HFF-Myc (cell line): ENCODE measurements around the gene MAGI1.

Experiments used
- DNase-seq: peaks from one replicate; pipeline ENCODE4 v3.0.0-alpha.2; 2011; ENCODE audit warnings: low read depth; ENCODE audit errors: extremely low read depth
- H3K4me3 ChIP-seq: replicated peaks from 2 replicates; pipeline ENCODE4 v1.5.1; 2011; ENCODE audit warnings: low read depth, mild to moderate bottlenecking, control low read depth, low read length
- TF ChIP-seq, protein P1 (sequence below): IDR thresholded peaks from 2 replicates; pipeline ENCODE4 v1.5.1; 2012; ENCODE audit warnings: mild to moderate bottlenecking, low read depth, low read length, control low read depth; ENCODE audit errors: missing control alignments

The MAGI1 gene

DNA sequence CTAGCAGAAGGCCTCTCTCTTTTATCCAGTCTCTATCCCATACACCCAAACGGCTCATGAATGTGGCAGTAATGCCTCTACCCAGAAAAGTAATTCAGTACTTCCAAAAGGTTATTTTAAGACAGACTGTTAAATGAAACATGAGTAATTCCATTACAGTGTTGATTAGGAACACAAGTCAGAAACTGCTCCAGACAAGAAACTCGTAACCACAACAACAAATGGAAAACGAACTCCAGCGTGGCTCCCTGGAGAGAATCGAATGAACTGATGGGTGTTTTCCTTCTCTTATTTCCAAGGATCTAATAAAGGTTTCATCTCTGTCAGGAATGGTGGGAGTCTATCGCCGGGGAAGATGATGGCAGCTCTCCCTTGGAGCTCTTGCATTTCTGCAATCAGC lies 228.4 kb downstream of the MAGI1 start:
- no peak overlapping the region for H3K4me3 ChIP-seq
- DNase-seq, result no peak
- TF ChIP-seq, protein P1, sequence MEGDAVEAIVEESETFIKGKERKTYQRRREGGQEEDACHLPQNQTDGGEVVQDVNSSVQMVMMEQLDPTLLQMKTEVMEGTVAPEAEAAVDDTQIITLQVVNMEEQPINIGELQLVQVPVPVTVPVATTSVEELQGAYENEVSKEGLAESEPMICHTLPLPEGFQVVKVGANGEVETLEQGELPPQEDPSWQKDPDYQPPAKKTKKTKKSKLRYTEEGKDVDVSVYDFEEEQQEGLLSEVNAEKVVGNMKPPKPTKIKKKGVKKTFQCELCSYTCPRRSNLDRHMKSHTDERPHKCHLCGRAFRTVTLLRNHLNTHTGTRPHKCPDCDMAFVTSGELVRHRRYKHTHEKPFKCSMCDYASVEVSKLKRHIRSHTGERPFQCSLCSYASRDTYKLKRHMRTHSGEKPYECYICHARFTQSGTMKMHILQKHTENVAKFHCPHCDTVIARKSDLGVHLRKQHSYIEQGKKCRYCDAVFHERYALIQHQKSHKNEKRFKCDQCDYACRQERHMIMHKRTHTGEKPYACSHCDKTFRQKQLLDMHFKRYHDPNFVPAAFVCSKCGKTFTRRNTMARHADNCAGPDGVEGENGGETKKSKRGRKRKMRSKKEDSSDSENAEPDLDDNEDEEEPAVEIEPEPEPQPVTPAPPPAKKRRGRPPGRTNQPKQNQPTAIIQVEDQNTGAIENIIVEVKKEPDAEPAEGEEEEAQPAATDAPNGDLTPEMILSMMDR, result no peak

DNA sequence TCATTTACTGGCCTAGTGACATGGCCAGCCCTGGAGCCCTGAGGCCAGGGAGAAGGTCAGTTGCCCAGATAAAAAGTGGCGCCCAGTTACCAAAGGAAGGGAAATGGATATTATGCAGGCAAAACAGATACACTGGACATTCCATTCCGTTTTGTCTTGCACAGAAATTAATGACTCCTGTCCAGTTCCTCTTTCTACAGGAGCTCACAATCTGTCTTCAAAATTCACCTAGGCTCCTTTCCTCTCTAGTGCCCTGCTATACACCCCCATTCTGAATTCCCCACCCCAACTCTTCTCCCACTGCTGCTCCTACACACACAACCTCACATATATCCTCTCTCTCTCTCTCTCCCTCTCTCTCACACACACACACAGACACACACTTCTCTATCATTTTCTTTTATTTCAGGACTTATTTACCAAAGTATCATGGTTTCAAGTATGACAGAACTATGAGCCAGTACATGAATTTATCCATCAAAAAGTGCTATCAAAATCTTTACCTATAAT lies 229.0 kb downstream of the MAGI1 start:
- H3K4me3 ChIP-seq, result no peak overlapping the region
- TF ChIP-seq, protein P1, result no peak
- DNase-seq, result no peak

DNA sequence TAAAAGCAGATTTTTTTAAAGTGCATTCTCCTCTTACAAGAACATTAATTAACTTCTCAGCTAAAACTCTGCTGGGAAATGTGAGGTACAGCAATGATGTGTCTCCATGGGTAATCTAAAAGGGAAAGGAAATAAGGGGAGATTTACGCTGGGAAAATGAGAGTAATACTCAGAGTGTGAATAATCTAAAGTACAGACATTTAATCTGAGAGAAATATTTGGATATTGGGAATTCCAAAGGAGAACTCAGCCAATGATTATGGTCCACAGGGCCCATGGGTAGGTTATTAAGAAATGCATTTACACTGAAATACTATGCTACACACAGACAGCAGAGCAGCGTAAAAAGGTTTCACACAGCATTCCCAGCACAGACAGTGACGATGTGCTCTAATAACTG lies 229.9 kb downstream of the MAGI1 start:
- TF ChIP-seq, protein P1, result no peak
- no peak overlapping the region for H3K4me3 ChIP-seq
- no peak for DNase-seq

DNA sequence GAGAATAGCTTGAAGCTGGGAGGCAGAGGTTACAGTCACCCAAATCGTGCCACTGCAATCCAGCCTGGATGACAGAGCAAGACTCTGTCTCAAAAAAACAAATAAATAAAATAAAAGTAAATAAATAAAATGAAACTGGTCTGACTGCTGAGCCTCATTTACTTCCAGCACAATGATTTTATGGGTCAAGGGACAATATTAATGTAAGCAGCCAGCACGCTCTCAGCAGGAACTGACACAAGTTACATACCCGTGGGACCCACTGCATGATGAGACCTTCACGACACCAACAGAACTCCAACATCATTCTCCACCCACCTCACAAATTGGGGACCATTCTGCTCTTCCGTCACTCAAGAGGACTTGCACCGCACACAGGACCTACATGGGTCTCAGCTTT lies 230.3 kb downstream of the MAGI1 start:
- no peak for DNase-seq
- H3K4me3 ChIP-seq, result no peak overlapping the region
- TF ChIP-seq, protein P1, result no peak

DNA sequence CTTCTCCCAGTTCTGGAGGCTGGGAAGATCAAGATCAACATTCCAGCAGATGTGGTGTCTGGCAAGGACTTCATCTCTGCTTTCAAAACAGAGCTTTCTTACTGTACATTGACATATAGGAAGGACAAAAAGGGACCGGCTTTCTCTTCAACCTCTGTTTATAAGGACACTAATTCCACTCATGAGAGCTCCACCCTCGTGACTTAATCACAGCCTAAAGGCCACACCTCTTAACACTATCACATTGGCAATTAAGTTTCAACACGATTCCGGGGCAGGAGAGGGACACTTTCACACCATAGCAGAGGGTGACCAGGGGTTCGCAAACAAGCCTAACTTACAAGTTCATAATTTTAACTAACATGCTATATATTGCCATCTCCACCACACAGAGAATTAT lies 231.5 kb downstream of the MAGI1 start:
- TF ChIP-seq, protein P1, result no peak
- no peak overlapping the region for H3K4me3 ChIP-seq
- DNase-seq, result no peak

DNA sequence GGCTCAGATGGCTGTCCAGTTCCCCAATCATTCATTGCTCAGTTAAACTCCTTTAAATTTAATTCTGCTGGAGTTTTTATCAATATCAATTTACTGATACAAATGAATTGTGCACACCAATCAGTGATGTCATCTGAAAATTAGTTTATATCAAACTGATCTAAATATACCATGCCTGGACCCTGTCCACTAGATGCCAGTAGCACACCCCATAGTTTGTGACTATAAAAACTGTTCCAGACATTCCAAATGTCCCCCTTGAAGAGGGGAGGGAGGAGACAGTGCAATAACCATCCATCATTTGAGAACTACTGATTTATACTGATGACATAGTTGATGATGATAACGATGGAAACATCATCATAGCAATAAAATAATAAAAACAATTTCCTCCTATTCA lies 232.1 kb downstream of the MAGI1 start:
- TF ChIP-seq, protein P1, result no peak
- DNase-seq, result no peak
- H3K4me3 ChIP-seq, result no peak overlapping the region

DNA sequence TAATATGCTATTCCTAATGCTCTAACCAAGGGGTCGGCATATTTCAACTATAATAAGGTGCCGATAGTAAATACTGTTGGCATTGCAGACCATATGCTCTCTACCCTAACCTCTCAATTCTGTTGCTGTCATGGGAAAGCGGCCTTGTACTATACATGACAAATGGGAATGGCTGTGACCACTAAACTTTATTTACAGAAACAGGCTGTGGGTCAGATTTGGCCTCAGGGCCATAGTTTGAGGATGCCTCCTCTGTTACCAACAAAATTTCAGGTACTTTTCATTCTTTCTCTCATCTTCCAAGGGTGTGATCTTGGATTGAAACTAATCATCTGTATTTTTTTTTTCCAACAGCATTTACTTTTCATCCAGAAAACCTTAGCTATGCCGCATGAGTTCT lies 242.0 kb downstream of the MAGI1 start:
- TF ChIP-seq, protein P1, result no peak
- DNase-seq, result no peak
- H3K4me3 ChIP-seq, result no peak overlapping the region
